SK-N-SH (cell line): ENCODE results near the gene PSMD9. TPM values are rescaled to one million over a fixed set of nuclear protein-coding genes. Genes with fewer than 3 reads are reported as not detected.
"Not testable (repeated sequence)": the region's sequence is repeated elsewhere in the genome, so short reads cannot be mapped to it uniquely, and the experiment has no call there.

Source experiments
- CTCF ChIA-PET: fragments of 300-600, 350-600 bp; formaldehyde crosslinking; extraction: SDS; loops from one replicate; lab custom pipeline; 2021; lab: Yijun Ruan, JAX
- POLR2A ChIA-PET: fragments of 350-600 bp; sonication (Branson Sonifier 250); formaldehyde crosslinking; extraction: SDS; loops from one replicate; lab custom pipeline; 2020; ENCODE audit warnings: antibody characterized with exemption, inconsistent platforms; lab: Yijun Ruan, JAX
- DNase-seq: peaks from one replicate; pipeline ENCODE4 v3.0.0; 2012
- H2AFZ ChIP-seq: fragments of 200-600 bp; sonication (generic); 2 replicates; pipeline ENCODE4 v1.8.1; 2016; ENCODE audit warnings: antibody characterized with exemption, mild to moderate bottlenecking, low read depth
- H3F3A ChIP-seq: fragments of 200-600 bp; sonication (generic); replicated peaks from 2 replicates; pipeline ENCODE3; 2016; ENCODE audit warnings: antibody characterized with exemption, mild to moderate bottlenecking; ENCODE audit not compliant: insufficient read depth
- H3K27ac ChIP-seq, 2 experiments: fragments of 200-500 bp in 1 of 2; fragments of 200-600 bp in 1 of 2; sonication (Bioruptor generic) in 1 of 2; sonication (generic), shearing (Covaris generic) in 1 of 2; 2 replicates each; pipeline versions ENCODE4 v1.5.1 to v1.6.1; 2014 to 2016; ENCODE audit warnings: low read depth in 2 of 2, inconsistent platforms in 1 of 2, low read length in 1 of 2, mild to moderate bottlenecking in 1 of 2, mixed read lengths in 1 of 2
- H3K27me3 ChIP-seq: fragments of 200-600 bp; sonication (generic), shearing (Covaris generic); 2 replicates; pipeline ENCODE4 v1.6.1; 2016; ENCODE audit warnings: mixed run types; ENCODE audit not compliant: insufficient read depth
- H3K36me3 ChIP-seq, 2 experiments: fragments of 200-500 bp in 1 of 2; fragments of 200-600 bp in 1 of 2; sonication (Bioruptor generic) in 1 of 2; sonication (generic) in 1 of 2; replicated peaks in 1 of 2; 2 replicates each; pipeline versions ENCODE3 to v1.5.1; 2014 to 2016; ENCODE audit warnings: low read length in 1 of 2, mild to moderate bottlenecking in 1 of 2; ENCODE audit not compliant: insufficient read depth in 2 of 2, control insufficient read depth in 1 of 2
- H3K4me1 ChIP-seq, 2 experiments: fragments of 200-500 bp in 1 of 2; fragments of 200-600 bp in 1 of 2; sonication (Bioruptor generic) in 1 of 2; sonication (generic), shearing (Covaris generic) in 1 of 2; 2 replicates each; pipeline versions ENCODE4 v1.5.1 to v1.6.1; 2014 to 2016; ENCODE audit warnings: low read depth in 1 of 2, low read length in 1 of 2, mixed run types in 1 of 2; ENCODE audit not compliant: insufficient read depth in 2 of 2, control insufficient read depth in 1 of 2
- H3K4me2 ChIP-seq: fragments of 200-600 bp; sonication (generic), shearing (Covaris generic); 2 replicates; pipeline ENCODE4 v1.6.1; 2017; ENCODE audit warnings: mixed run types
- H3K4me3 ChIP-seq, 2 experiments: fragments of 200-500 bp in 1 of 2; fragments of 200-600 bp in 1 of 2; sonication (Bioruptor generic) in 1 of 2; sonication (generic), shearing (Covaris generic) in 1 of 2; 2 replicates each; pipeline versions ENCODE4 v1.5.1 to v1.8.1; 2014 to 2016; ENCODE audit warnings: low read depth in 2 of 2, inconsistent platforms in 1 of 2, low read length in 1 of 2, mild to moderate bottlenecking in 1 of 2, mixed read lengths in 1 of 2, moderate library complexity in 1 of 2
- H3K79me2 ChIP-seq: fragments of 200-600 bp; sonication (generic); 2 replicates; pipeline ENCODE4 v1.8.1; 2017; ENCODE audit warnings: mild to moderate bottlenecking; ENCODE audit not compliant: insufficient read depth
- H3K9ac ChIP-seq: fragments of 200-600 bp; sonication (generic); 2 replicates; pipeline ENCODE4 v1.6.1; 2017; ENCODE audit warnings: mixed run types
- H3K9me2 ChIP-seq: fragments of 200-600 bp; sonication (generic); 2 replicates; pipeline ENCODE4 v1.6.1; 2017; ENCODE audit warnings: mixed run types
- H3K9me3 ChIP-seq: fragments of 200-600 bp; sonication (generic); 2 replicates; pipeline ENCODE4 v1.6.1; 2017; ENCODE audit warnings: mixed run types, mild to moderate bottlenecking, moderate library complexity
- H4K20me1 ChIP-seq: fragments of 200-600 bp; sonication (generic); 2 replicates; pipeline ENCODE4 v1.6.1; 2017; ENCODE audit warnings: mild to moderate bottlenecking, mixed run types; ENCODE audit not compliant: insufficient read depth
- CHD2 ChIP-seq: fragments of 150-350 bp; IDR thresholded peaks from 2 replicates; pipeline ENCODE4 v1.6.1; 2018; ENCODE audit warnings: low read length; ENCODE audit not compliant: partially characterized antibody
- ELF1 ChIP-seq: IDR thresholded peaks from 2 replicates; pipeline ENCODE4 v1.4.0; 2012
- EP300 ChIP-seq, 2 experiments: IDR thresholded peaks; 2 replicates each; pipeline versions ENCODE4 v1.4.0 to v1.6.1; 2012; ENCODE audit warnings: borderline replicate concordance in 1 of 2, low read depth in 1 of 2, low read length in 1 of 2
- EZH2phosphoT487 ChIP-seq: fragments of 200-600 bp; sonication (generic); IDR thresholded peaks from 2 replicates; pipeline ENCODE4 v1.6.1; 2017; ENCODE audit warnings: low read depth, mixed run types, mild to moderate bottlenecking, antibody characterized with exemption, moderate library complexity, borderline replicate concordance
- FOXM1 ChIP-seq: IDR thresholded peaks from 2 replicates; pipeline ENCODE4 v1.4.0; 2012; ENCODE audit warnings: low read depth, mild to moderate bottlenecking
- IRF3 ChIP-seq: fragments of 150-350 bp; IDR thresholded peaks from 2 replicates; pipeline ENCODE4 v1.6.1; 2016; ENCODE audit warnings: mild to moderate bottlenecking, low read depth, low read length
- MAX ChIP-seq: IDR thresholded peaks from 2 replicates; pipeline ENCODE4 v1.4.0; 2012; ENCODE audit warnings: low read depth
- POLR2AphosphoS5 ChIP-seq: IDR thresholded peaks from 2 replicates; pipeline ENCODE4 v1.6.1; 2012; ENCODE audit warnings: low read depth, low read length
- REST ChIP-seq: IDR thresholded peaks from 2 replicates; pipeline ENCODE4 v1.6.1; 2012; ENCODE audit warnings: mild to moderate bottlenecking, low read depth, low read length, moderate library complexity
- SMC3 ChIP-seq: IDR thresholded peaks from 2 replicates; pipeline ENCODE4 v1.6.1; 2012; ENCODE audit warnings: low read depth, low read length, improper control_type of control experiment
- TCF12 ChIP-seq: IDR thresholded peaks from 2 replicates; pipeline ENCODE4 v1.4.0; 2012
- TEAD4 ChIP-seq: IDR thresholded peaks from 2 replicates; pipeline ENCODE4 v1.4.0; 2012; ENCODE audit warnings: mild to moderate bottlenecking, borderline replicate concordance; ENCODE audit not compliant: insufficient read depth
- USF2 ChIP-seq: fragments of 150-350 bp; IDR thresholded peaks from 2 replicates; pipeline ENCODE4 v1.6.1; 2017; ENCODE audit warnings: antibody characterized with exemption, low read length, low read depth, borderline replicate concordance
- YY1 ChIP-seq: IDR thresholded peaks from 2 replicates; pipeline ENCODE4 v1.4.0; 2012; ENCODE audit warnings: low read depth, mild to moderate bottlenecking
- WGBS: methylation state at CpG from one replicate; pipeline ENCODE4 v1.1.6; 2017; ENCODE audit warnings: low lambda C conversion rate; 5-methylcytosine and 5-hydroxymethylcytosine counted together
- polyA plus RNA-seq, 3 experiments: library from polyadenylated mRNA; depleted of rRNA; stranded (reverse); fragments of >200 nt; gene quantifications; 2 replicates each; pipeline ENCODE4 v1.2.3, GENCODE V29; 2012

The PSMD9 gene
- polyA plus RNA-seq, 1 of the 3 experiments (the other 2 are of a cell fraction): 227 TPM

- H3K27ac ChIP-seq: no peak overlapping the region
- no peak for TF ChIP-seq TCF12
- no peak for TF ChIP-seq ELF1
- TF ChIP-seq IRF3: no peak
- no peak for TF ChIP-seq EZH2phosphoT487
- TF ChIP-seq TEAD4: no peak
- TF ChIP-seq MAX: no peak
- no peaks in the 10 kb centered on the region for H3K9me3 ChIP-seq
- no peak overlapping the region for H2AFZ ChIP-seq
- H3K4me1 ChIP-seq: peaks cover 10 to 13% of the 10 kb centered on the region in 2 experiments; a peak in 3 of 4 replicates
- H3F3A ChIP-seq: peaks cover 21% of the 10 kb centered on the region
- ChIA-PET CTCF (interaction anchor here (2.0 to 8.3 kb wide), 2 partner anchors 13 to 81 kb away, joined by 10 to 47 read pairs; partner anchors contain the start of genes PSMD9 and RHOF), POLR2A (no interaction called here)
- 96% methylated on average over 6 of the region's 6 CpGs for WGBS
- no peak overlapping the region for H3K9ac ChIP-seq
- no peak overlapping the region for H3K4me2 ChIP-seq
- H3K27me3 ChIP-seq: no peaks in the 10 kb centered on the region
- H4K20me1 ChIP-seq: no peaks in the 10 kb centered on the region
- DNase-seq: no peak
- no peak overlapping the region for H3K4me3 ChIP-seq
- H3K9me2 ChIP-seq: no peaks in the 10 kb centered on the region
- no peaks in the 10 kb centered on the region for H3K79me2 ChIP-seq
- no peaks in the 10 kb centered on the region for H3K36me3 ChIP-seq
These were observed 13.0 kb upstream of the PSMD9 start for GRCh38 chr12:121875582-121875981.

- WGBS: 99% methylated on average over 8 of the region's 8 CpGs
- H3K36me3 ChIP-seq, H4K20me1 ChIP-seq, H3K27ac ChIP-seq, DNase-seq, H2AFZ ChIP-seq, H3K79me2 ChIP-seq, H3K9me2 ChIP-seq, H3K27me3 ChIP-seq, H3K4me3 ChIP-seq, H3K9ac ChIP-seq, H3K4me2 ChIP-seq, POLR2A ChIA-PET, H3K9me3 ChIP-seq: not testable (repeated sequence)
- Histone ChIP-seq H3K4me1 (peaks cover 10 to 13% of the 10 kb centered on the region in 2 experiments; a peak in 3 of 4 replicates), H3F3A (peaks cover 18% of the 10 kb centered on the region)
- CTCF ChIA-PET: interaction anchor here (2.0 to 8.3 kb wide), 2 partner anchors 12 to 81 kb away, joined by 10 to 47 read pairs; partner anchors contain the start of genes PSMD9 and RHOF
These were observed 12.5 kb upstream of the PSMD9 start for GRCh38 chr12:121876080-121876447.

- no peaks in the 10 kb centered on the region for H3K9me2 ChIP-seq
- H3K9ac ChIP-seq: no peak overlapping the region
- POLR2A ChIA-PET: interaction anchor here (1.5 kb wide), 1 partner anchor 11 kb away, joined by 3 read pairs; no protein-coding TSS in a partner anchor
- no peak for DNase-seq
- no peaks in the 10 kb centered on the region for H3K27me3 ChIP-seq
- no peak overlapping the region for H3K4me2 ChIP-seq
- CTCF ChIA-PET: interaction anchor here (0.9 to 8.3 kb wide), 2 partner anchors 10 to 89 kb away, joined by 3 to 47 read pairs; partner anchors contain the start of gene RHOF
- 93% methylated on average over 4 of the region's 4 CpGs for WGBS
- H3K36me3 ChIP-seq: no peaks in the 10 kb centered on the region
- H3K4me3 ChIP-seq: no peak overlapping the region
- no peaks in the 10 kb centered on the region for H4K20me1 ChIP-seq
- no peaks in the 10 kb centered on the region for H3K79me2 ChIP-seq
- no peaks in the 10 kb centered on the region; a peak in 2 of 4 replicates for H3K4me1 ChIP-seq
- peaks cover 14% of the 10 kb centered on the region for H3F3A ChIP-seq
- H3K27ac ChIP-seq: no peak overlapping the region
- H2AFZ ChIP-seq: no peak overlapping the region
- H3K9me3 ChIP-seq: no peaks in the 10 kb centered on the region
- TF ChIP-seq EZH2phosphoT487 (no peak), FOXM1 (no peak), POLR2AphosphoS5 (no peak), SMC3 (no peak), USF2 (no peak), EP300 (IDR thresholded peaks at IDR 0.05; ENCODE audit: borderline replicate concordance in 1 of 2, low read depth in 1 of 2, low read length in 1 of 2) (no peak), REST (no peak), YY1 (no peak), CHD2 (no peak), MAX (no peak)
These were observed 5.3 kb upstream of the PSMD9 start for GRCh38 chr12:121883315-121883660.
